Measurements from ENCODE around the gene DGKI.
"Not testable (repeated sequence)": the region's sequence is repeated elsewhere in the genome, so short reads cannot be mapped to it uniquely, and the experiment has no call there.

The DGKI gene

DNA sequence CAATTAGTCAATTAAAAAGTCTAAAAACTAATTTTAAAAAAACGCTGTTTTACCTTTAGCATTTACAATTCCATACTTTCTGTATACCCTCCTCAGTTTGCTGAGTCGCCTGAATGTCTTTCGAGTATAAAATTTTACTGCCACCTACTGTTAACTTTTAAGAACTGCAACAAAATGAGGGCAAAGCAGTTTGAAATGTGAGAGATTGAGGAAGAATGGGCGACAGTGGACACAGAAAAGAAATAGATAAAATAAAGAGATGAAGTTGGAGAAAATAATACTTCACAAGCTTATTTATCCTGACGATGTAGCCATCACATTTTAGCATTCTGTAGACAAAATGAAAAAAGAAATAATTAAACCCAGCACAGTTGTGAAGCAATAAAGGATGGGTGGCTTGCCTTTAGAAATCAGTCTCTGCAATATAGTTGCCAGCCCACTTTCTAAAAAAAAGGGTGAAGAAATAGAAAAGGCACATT lies 392.5 kb downstream of the DGKI start:
- DNase-seq, result peak; percentile 27

DNA sequence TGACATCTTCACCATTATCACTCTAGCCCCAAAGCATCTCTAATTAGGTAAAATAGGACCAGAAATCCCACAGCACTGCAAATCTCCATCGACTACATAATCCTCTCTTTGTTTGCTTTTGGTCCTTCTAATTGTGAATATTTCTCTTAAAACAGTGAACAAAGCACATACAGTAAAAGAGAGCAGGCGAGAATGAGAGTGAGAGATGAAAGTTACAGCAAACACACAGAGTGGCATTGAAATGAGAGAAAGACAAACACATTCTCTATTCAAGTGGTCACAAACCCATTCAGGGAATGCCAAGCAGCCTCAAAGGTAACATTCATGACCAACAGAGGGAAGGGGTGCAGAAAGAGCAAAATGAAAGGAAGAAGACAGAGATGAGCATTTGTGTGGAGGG lies 393.4 kb downstream of the DGKI start:
- no peak for DNase-seq

DNA sequence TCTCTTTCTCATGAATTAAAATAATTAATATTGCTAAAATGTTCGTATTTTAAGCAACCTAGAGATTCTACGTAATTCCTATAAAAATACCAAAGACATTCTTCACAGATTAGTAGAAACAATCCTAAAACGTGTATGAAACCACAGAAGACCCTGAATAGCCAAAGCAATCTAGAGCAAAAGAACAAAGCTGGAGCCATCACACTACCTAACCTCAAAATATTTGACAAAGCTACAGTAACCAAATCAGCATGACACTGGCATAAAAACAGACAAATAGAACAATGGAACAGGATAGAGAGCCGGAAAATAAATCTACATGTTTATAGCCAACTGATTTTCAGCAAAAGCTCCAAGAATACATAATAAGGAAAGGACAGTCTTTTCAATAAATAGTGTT lies 397.8 kb downstream of the DGKI start:
- DNase-seq, result no peak

DNA sequence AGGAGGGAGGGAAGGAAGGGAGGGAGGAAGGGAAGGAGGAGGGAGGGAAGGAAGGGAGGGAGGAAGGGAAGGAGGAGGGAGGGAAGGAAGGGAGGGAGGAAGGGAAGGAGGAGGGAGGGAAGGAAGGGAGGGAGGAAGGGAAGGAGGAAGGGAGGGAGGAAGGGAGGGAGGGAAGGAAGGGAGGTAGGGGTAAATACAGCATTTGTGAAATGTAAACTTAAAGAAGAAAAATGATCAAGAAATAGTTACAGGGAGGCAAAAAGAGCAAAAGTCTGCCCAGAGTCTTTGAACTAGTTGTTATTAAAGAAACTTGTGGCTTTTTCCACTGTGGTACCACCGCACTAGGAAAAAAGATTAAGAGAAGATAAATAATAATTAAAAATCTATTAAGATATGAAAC lies 398.2 kb downstream of the DGKI start:
- DNase-seq, result not testable (repeated sequence)

DNA sequence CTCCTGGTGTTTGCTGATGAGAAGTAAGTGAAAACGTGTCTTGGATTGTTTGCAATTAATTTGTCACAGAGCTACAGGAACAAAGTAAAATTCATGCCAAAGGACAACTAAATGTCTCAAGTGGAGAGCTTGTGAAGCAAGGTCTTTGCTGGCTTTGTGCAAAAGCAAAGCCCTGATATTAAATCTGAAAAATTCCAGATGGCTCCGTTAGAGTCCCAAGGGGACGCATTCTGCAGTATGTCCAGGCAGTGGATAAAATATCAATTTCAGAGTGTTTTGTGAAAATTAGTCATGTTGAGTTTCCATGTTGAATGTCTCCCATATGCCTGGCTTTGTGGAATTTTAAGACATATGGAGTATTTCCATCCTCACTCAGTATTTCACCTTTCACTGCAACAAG lies 400.7 kb downstream of the DGKI start:
- DNase-seq, result no peak

DNA sequence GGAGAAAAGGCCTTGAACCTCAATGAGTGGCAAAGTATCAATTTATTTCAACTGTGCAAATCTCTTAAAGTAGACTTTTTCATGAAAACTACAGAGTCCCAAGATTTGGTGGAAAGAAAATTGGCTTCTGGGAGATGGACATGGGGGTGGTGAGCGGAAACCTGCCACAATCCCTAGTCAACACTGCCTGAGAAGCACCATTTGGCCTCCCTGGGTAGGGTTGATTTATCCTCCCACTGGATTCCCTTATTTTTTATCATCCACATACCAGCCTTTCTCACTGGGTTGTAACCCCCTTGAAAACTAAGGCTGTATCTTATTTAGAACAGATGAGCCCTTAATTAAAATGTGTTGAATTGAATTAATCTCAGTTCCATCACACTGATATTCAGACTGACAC lies 401.5 kb downstream of the DGKI start:
- no peak for DNase-seq

DNA sequence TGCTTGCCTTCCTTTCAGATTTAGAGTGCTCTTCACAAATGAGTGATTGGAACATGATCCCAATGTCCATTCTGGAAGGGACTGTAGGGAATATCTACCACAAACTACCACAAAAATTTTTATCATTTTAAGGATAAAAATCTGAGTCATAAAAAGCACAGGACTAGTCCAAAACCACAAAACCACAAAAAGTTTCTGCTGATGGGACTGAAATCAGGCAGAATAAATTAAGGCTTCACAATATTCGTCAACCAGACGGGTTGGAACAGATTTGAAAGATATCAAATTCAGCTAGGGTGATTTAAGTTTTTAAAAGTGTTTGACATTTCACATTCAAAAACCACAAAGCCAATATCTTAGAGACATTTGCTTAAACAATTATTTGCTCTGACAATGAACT lies 403.2 kb downstream of the DGKI start:
- DNase-seq, result no peak

DNA sequence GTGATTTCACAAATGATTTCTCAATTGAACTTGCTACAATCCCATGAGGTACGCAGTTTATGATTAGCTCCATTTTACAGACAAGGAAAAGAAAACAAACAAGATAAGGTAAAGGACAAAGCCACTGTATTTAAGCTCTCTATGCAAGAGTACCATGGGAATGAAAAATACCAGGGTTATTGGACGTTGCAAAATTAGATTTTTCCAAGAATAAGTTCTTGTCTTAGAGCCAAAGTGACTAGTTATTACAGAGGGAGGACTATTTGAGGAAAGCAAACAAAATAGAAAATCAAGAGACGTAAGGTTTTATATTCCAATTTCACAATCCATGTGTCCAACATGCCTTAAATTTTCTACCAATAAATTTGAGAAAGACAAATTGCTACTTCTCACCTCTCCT lies 405.3 kb downstream of the DGKI start:
- DNase-seq, result no peak

DNA sequence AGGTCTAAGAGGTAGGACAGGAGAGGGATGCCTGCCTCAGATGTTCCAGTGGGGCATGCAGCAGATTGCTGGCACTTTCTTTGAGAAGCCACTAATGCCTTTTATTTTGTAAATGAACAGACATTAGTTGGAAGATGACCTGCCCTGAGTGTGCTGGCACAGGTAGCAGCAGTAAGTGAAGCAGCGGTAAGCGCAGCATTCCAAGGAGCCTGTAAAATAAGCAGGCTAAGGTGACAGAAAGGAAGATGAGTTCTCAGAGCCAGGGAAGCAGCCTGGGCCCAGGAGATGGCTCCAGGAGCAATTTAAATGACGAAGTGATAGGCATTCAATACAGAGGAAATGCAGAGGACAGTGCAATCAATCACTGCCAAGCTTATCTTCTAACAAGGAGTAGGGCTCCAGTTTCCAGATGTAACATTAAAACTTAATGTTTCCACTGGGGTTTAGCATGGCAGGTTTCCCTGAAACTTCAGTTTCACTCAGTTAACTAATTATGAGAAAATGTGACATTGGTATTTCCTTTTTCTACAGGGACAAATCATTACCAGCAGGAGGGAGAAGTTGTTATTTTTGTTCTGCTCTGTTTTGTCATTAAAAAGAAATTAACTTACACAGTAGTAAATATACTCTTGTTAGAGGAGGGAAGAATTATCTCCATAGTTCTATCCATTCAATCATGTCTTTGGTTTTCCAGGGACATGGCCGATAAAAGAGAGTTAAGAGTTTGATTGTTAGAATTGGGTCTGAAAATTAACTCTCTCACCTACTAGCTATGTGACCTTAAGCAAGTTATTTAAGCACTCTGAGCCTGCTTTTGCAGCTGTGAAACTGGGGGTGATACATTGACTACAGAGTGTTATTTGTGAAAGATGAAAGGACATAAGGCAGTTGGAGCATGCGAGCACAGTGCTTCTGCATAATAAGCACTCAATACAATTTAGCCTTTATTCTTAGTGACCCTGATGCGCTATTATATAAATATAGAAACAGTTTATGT lies 406.6 kb downstream of the DGKI start:
- DNase-seq, result no peak

DNA sequence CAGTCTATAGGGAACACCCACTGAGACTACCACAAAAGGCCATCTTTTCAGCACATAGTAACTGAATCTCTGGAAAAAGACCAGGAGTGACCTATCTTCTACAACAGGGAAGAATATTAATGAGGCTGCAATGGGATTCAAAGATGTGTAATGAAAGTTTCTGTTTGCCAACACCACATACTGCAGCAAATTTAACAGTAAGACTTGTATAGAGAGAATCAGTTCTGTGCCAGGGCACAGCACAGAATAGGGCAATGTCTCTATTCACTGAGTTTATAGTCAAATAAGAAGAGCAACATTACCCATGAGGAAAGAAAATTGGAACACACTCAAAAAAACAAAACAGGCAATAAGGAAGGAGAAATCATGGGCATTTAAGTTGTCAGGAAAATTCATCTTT lies 411.8 kb downstream of the DGKI start:
- no peak for DNase-seq

DNA sequence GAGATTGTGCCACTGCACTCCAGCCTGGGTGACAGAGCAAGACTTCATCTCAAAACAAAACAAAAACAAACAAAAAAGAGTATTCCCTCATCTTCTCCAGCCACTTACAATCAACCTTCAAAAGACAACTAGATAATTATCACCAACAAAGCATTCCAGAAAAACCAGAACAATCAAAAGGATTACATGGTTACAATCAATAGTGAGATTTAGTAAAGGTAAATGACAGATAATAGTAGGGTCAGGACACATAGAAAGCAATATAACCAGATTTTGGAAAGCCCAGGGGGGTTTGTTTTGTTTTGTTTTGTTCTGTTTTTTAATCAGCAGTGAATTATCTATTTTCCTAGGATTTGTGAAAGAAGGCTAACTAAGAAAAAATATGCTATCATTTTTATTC lies 412.2 kb downstream of the DGKI start:
- DNase-seq, result no peak

DNA sequence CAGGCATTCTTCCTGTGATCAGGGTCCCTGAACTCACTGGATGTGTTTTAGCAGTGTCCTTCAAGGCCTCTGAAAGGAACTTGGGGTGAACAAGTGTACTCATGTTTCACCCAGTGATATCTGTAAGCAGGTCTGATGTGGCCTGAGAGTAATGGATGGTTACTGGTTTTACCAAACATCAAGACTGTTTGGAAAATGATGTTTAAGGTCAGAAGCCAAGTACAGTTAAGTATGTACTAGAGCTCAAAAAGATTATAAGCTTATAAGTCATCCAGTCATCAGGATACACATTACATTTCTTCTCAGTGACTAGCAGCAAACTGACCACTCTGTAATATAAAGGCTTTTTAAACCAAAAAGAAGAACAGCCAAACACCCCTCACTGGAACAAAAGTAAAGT lies 423.5 kb downstream of the DGKI start:
- no peak for DNase-seq

DNA sequence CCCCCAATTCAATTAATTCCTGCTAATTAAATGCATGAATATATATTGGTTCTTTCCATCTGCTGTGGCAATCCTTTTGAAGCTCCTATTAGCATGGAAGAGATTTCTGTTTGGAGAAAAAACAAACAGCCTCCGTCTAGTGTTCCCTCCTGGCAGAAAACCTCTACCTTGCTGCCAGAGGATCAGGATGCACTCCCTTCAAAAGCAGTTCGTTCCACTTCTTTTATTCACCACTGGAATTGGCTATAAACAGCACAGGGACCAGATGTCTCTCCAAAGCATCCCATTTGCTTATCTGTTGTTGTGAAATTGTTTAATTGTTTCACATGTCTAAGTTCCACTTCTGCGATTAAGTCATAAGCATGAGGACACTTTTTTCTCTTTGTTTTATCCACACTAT lies 425.4 kb downstream of the DGKI start:
- no peak for DNase-seq

DNA sequence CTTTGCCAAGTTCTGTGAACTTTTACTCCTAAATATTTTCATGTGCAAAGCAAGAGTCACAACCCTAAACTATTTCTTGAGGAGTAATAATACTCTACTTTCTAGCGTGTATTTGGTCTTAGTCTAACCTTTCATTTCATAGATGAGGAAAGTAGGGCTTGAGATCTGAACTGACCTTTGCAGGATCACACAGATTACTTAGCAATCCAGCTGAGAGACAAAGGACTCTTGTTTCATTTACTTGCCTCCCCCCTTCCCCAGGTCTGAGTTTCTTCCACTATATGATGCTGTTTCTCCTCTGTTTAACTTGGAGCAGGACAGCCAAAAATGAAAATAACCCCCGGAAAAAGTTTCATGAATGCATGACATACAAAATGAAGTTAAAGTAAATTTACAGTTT lies 427.9 kb downstream of the DGKI start:
- no peak for DNase-seq

DNA sequence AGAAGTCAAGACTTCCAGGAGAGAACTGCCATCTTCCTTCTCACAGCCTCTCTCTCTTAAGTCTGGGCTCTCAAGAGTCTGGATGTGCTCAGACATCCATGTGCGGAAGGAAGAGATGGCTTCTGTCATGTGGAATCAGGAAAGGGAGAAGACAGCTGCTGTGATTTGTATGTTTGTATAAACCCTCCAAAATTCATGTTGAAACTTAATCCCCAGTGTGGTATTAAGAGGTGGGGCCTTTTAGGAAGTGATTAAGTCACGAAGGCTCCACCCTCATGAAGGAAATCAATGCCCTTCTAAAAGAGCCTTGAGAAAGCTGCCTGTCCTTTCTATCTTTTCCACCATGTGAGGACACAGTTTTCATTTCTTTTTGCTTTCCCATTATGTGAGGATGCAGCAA lies 429.3 kb downstream of the DGKI start:
- no peak for DNase-seq

DNA sequence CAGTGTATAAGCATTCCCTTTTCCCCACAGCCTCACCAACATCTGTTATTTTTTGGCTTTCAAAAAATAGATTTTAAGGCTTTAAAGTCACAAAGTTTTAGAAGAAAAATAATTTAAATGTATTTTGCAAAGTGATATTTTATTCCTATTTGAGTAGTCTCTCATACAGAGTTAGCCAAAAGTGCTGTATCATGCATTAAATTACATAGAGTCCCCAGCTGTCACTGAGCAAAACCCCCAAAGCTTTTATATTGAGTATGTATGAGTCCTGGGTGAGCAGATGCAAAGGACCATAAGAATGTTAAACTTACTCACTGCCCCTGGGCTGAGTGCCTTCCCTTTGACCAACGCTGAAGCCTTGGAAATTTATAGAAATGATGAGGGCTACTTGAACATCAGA lies 432.9 kb downstream of the DGKI start:
- DNase-seq, result no peak

DNA sequence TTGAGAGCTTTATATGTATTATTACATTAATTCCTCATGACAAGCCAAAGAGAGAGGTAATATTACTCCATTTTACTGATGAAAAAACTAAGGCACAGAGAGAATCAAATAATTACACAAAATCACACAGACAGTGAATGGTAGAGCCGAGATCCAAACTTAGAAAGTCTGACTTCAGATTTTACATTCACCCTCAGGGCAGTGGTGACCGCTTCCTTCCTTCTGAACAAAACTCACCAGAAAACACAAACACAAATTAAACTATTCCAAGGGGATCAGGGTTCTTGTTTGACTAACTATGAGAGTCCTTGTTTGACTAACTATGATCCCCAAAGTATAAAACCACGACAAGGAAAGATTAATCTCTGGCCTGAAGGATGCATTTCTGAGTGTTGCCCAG lies 435.3 kb downstream of the DGKI start:
- no peak for DNase-seq

DNA sequence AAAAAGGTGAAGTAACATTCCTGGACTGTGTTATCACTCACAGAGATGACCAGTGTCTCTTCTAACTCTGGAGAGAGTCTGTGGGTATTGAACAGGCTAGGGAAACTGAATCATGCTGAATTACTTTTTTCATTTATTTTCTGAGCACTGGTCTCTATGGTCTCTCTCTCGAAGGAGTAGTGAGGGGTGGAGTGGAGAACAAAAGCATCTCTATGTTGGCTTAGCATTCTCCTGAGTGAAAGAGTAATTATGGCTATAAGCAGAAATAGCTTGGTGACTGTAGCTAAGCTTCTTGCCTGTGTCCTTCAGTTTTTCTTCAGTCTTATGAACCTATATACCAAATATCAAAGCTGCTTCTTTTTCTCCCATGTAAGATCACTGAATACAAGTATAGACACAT lies 438.6 kb downstream of the DGKI start:
- DNase-seq, result no peak

DNA sequence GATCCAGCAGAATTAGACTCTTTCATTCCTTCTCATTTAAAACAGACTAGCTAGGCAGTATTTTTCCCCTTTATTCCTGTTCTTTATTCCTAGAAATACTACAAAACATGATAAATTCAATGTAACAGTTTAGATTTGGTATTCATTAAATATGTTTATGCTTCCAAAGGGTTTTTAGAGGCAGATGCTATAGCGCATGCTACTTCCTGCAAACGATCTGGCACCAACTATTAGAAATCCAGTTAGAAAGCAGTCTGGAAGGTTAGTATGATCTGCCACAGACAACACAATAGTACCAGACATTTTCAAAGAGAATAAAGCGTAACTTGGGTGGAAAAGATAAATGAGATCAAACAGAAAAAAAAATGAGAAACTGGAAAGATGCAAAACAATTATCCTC lies 439.7 kb downstream of the DGKI start:
- no peak for DNase-seq

DNA sequence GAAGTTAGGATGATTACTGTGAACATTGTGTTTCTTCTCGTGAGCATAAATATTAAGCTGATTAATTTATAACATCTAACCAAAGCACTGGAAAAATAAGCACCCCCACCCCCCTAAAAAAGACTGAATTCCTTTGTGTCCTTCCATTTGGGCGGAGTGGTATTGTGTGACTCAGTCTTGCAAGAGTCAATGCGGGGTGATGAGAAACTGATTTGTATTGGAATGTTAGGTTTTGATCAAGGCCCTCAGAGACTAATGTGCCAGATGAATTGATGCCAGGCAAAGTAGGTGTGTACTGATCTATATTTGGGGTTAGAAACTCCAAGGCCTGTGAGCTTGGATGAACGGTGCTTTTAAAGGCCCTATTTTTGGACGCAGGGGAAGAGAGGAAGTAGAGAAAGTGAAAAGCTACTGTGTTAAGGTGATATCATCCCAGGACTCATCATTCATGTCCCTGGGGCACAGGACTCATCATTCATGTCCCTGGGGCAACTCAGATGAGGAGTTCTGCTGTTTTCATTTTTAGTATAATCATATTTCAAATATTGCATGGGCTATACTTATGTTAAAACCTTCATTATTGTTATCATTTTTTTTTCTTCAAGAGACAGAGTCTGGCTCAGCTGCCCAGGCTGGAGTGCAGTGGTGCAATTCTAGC lies 442.0 kb downstream of the DGKI start:
- no peak for DNase-seq

DNA sequence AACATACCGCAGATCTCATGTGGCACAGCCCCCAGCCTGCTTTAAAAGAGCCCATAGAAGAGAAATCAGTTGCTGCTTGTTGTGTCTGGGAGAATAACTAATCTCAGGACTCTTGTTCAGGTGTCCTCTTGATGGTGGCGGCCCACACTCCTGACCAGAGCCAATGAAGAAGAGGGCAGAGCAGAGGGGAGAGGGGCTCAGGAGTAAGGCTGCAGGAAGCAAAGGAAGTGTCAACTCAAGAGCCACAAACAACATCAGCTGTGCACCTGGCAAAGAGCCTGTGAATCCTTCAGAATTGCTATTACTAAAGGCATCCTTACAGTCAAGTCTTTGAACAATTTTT lies 443.4 kb downstream of the DGKI start:
- DNase-seq, result no peak

DNA sequence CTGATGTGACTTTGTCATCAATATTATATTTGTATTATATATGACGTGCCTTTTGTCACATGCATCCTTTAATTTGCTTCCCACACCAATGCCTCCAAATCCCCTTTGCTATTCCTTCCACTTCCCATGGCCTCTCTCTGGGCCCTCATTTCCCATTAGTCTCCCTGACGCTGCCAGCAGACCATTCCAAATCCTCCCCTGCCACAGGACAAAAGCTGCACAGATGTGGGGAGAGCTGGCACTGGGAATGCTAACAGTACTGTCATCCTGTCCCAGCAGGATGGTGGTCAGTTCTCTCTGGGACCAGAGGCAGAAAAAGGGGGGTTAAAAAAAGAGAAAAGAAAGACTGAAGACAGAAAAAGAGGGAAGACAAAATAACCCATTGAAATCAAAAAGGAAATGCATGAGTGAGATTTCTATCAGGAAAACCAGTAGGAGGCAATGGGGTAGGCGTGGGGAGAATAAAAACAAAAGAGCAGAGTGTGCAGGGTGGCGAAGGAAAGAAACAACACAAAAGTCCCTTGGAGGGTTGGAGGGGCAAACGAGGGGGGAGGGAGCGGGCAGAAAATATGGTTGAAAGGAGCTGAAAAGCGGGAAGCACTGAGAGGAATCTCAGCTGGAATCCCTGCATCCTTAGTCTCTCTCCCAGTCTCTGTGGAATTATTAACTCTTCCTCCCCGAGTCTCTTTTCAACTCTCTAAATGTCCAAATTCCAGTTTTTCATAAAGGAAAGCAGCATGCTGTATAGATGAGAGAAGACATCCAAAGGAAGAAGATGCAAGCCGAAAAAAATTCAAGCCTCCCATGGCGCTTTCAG lies 444.0 kb downstream of the DGKI start:
- no peak for DNase-seq
